Ishikawa (cell line): ENCODE results near the gene KCNK7.

Source experiments
- CEBPB ChIP-seq: IDR thresholded peaks from 2 replicates; pipeline ENCODE4 v1.6.1; 2012
- EP300 ChIP-seq: IDR thresholded peaks from 2 replicates; pipeline ENCODE4 v1.6.1; 2012; ENCODE audit warnings: borderline replicate concordance
- FOXM1 ChIP-seq: IDR thresholded peaks from 2 replicates; pipeline ENCODE4 v1.6.1; 2012; ENCODE audit warnings: low read depth, borderline replicate concordance
- RAD21 ChIP-seq: IDR thresholded peaks from 2 replicates; pipeline ENCODE4 v1.6.1; 2012; ENCODE audit warnings: low read depth
- REST ChIP-seq: IDR thresholded peaks from 2 replicates; pipeline ENCODE4 v1.6.1; 2012; ENCODE audit warnings: low read depth, mild to moderate bottlenecking
- TAF1 ChIP-seq: IDR thresholded peaks from 2 replicates; pipeline ENCODE4 v1.6.1; 2012; ENCODE audit warnings: low read depth, mild to moderate bottlenecking
- TCF12 ChIP-seq: IDR thresholded peaks from 2 replicates; pipeline ENCODE4 v1.6.1; 2012; ENCODE audit warnings: low read depth
- YY1 ChIP-seq: IDR thresholded peaks from 2 replicates; pipeline ENCODE4 v1.6.1; 2012; ENCODE audit warnings: low read depth
- TF ChIP-seq, protein P1 (sequence below): IDR thresholded peaks from 2 replicates; pipeline ENCODE4 v1.6.1; 2012

- TF ChIP-seq EP300 = no peak
- TF ChIP-seq, protein P1, sequence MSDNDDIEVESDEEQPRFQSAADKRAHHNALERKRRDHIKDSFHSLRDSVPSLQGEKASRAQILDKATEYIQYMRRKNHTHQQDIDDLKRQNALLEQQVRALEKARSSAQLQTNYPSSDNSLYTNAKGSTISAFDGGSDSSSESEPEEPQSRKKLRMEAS = no peak
- no peak for TF ChIP-seq TAF1
- TF ChIP-seq RAD21 = no peak
- TF ChIP-seq YY1 = no peak
- TF ChIP-seq CEBPB = no peak
- TF ChIP-seq TCF12 = no peak
- no peak for TF ChIP-seq FOXM1
- no peak for TF ChIP-seq REST
Observed at GRCh38 chr11:65622011-65622410, 26.4 kb upstream of the KCNK7 start.
